Hepatocyte (in vitro differentiated cells): ENCODE data around the gene ALKBH1. TPM values are rescaled to one million over a fixed set of nuclear protein-coding genes. Genes with fewer than 3 reads are reported as not detected.

Source experiments
- DNase-seq: peaks from one replicate; pipeline ENCODE4 v3.0.0-alpha.2; 2016; ENCODE audit warnings: low spot score
- H2AFZ ChIP-seq: fragments of 200-600 bp; sonication (generic); 2 replicates; pipeline ENCODE4 v1.6.0; 2016; ENCODE audit warnings: antibody characterized with exemption, mild to moderate bottlenecking
- H3K27ac ChIP-seq: fragments of 200-600 bp; sonication (generic); 2 replicates; pipeline ENCODE4 v1.5.1; 2016; ENCODE audit warnings: mild to moderate bottlenecking
- H3K27me3 ChIP-seq: fragments of 200-600 bp; sonication (generic); 2 replicates; pipeline ENCODE4 v1.6.1; 2016
- H3K36me3 ChIP-seq: fragments of 200-600 bp; sonication (generic); replicated peaks from 2 replicates; pipeline ENCODE4 v1.5.1; 2016; ENCODE audit warnings: low read depth; ENCODE audit not compliant: insufficient read depth
- H3K4me1 ChIP-seq: fragments of 200-600 bp; sonication (generic); 2 replicates; pipeline ENCODE4 v1.5.1; 2016; ENCODE audit warnings: mild to moderate bottlenecking, moderate library complexity; ENCODE audit not compliant: insufficient read depth
- H3K4me2 ChIP-seq: fragments of 200-600 bp; sonication (generic); 2 replicates; pipeline ENCODE4 v1.6.0; 2016
- H3K4me3 ChIP-seq: fragments of 200-600 bp; sonication (generic); 2 replicates; pipeline ENCODE4 v1.5.1; 2016; ENCODE audit warnings: mild to moderate bottlenecking
- H3K79me2 ChIP-seq: fragments of 200-600 bp; sonication (generic); 2 replicates; pipeline ENCODE4 v1.6.0; 2017; ENCODE audit warnings: mild to moderate bottlenecking
- H3K9me2 ChIP-seq: fragments of 200-600 bp; sonication (generic); replicated peaks from 2 replicates; pipeline ENCODE4 v1.6.0; 2017; ENCODE audit warnings: mild to moderate bottlenecking; ENCODE audit not compliant: insufficient read depth
- H3K9me3 ChIP-seq: fragments of 200-600 bp; sonication (generic); 2 replicates; pipeline ENCODE4 v1.5.1; 2016; ENCODE audit warnings: low read depth, mild to moderate bottlenecking
- H4K20me1 ChIP-seq: fragments of 200-600 bp; sonication (generic); 2 replicates; pipeline ENCODE4 v1.6.0; 2016; ENCODE audit warnings: mild to moderate bottlenecking; ENCODE audit not compliant: insufficient read depth, poor library complexity, severe bottlenecking
- CTCF ChIP-seq: fragments of 200-600 bp; sonication (generic); IDR thresholded peaks from 2 replicates; pipeline ENCODE4 v1.5.1; 2016; ENCODE audit warnings: antibody characterized with exemption, mild to moderate bottlenecking; ENCODE audit not compliant: poor library complexity
- EZH2 ChIP-seq: fragments of 200-600 bp; sonication (generic); IDR thresholded peaks from 2 replicates; pipeline ENCODE4 v1.6.1; 2016; ENCODE audit warnings: antibody characterized with exemption, mild to moderate bottlenecking, borderline replicate concordance
- EZH2phosphoT487 ChIP-seq: fragments of 200-600 bp; sonication (generic); IDR thresholded peaks from one replicate; pipeline ENCODE4 v1.6.1; 2018; ENCODE audit warnings: antibody characterized with exemption, mild to moderate bottlenecking, low read depth, moderate library complexity; ENCODE audit not compliant: unreplicated experiment, severe bottlenecking
- WGBS: methylation state at CpG from one replicate; pipeline ENCODE4 v1.1.6; 2016; ENCODE audit warnings: low lambda C conversion rate; ENCODE audit errors: missing lambda C conversion rate; 5-methylcytosine and 5-hydroxymethylcytosine counted together
- polyA plus RNA-seq: library from polyadenylated mRNA; unstranded; fragments of >200 nt; fragmentation: Nextera tagmentation; extraction: Ambion mirVana; gene quantifications from 2 replicates; pipeline ENCODE4 v1.2.1, GENCODE V29; 2016
- total RNA-seq: library from RNA; depleted of rRNA; stranded (reverse); fragments of >200 nt; gene quantifications from 2 replicates; pipeline ENCODE4 v1.2.3, GENCODE V29; 2014

The ALKBH1 gene
- total and polyA plus RNA-seq, 2 experiments from 2014 or later = 9.0 to 13.6 TPM

- no peak overlapping the region for H3K4me3 ChIP-seq
- H3K9me3 ChIP-seq = no peaks in the 10 kb centered on the region
- H3K4me2 ChIP-seq = no peak overlapping the region
- no peak overlapping the region for H3K27ac ChIP-seq
- H2AFZ ChIP-seq = no peak overlapping the region
- TF ChIP-seq CTCF (no peak), EZH2phosphoT487 (no peak), EZH2 (no peak)
- H3K4me1 ChIP-seq = no peaks in the 10 kb centered on the region
- whole genome bisulfite sequencing = 94% methylated on average over 6 of the region's 6 CpGs
- no peak for DNase-seq
- no peaks in the 10 kb centered on the region for H4K20me1 ChIP-seq
- no peaks in the 10 kb centered on the region for H3K36me3 ChIP-seq
- peaks cover 29% of the 10 kb centered on the region for H3K79me2 ChIP-seq
- H3K9me2 ChIP-seq = no peaks in the 10 kb centered on the region
- H3K27me3 ChIP-seq = no peaks in the 10 kb centered on the region
Observed at GRCh38 chr14:77714926-77715325, 7.1 kb upstream of the ALKBH1 start.

DNA sequence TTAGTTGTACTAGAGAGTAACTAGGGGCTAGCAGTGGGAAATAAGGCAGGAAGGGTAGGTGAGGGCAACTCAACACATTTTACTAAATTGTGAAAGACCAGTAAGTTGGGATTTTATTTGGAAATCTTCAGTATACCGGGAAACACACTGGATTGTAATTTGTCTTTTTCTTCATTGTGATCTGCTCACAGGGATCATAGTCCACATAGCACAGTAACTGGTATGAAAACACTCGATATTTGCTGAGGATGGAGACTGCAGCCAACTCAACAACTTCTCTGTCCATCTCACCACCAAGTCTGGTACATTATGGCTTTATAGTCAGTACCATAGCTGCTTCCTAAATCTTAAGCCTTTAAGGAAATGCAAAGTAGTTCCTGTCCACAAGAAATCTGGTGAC, 2.5 kb upstream of the ALKBH1 start:
- Histone ChIP-seq H3K27ac (no peak overlapping the region), H3K36me3 (no peaks in the 10 kb centered on the region), H3K4me3 (no peak overlapping the region), H3K79me2 (peaks cover 73% of the 10 kb centered on the region), H3K27me3 (no peaks in the 10 kb centered on the region), H3K9me2 (no peaks in the 10 kb centered on the region), H4K20me1 (peaks cover 17% of the 10 kb centered on the region), H3K4me1 (peaks cover 18% of the 10 kb centered on the region), H2AFZ (no peak overlapping the region), H3K4me2 (peak overlapping the region; percentile 95), H3K9me3 (no peaks in the 10 kb centered on the region)
- TF ChIP-seq CTCF = no peak
- TF ChIP-seq EZH2phosphoT487 = no peak
- TF ChIP-seq EZH2 = no peak
- 74% methylated on average over 2 of the region's 2 CpGs for WGBS
- DNase-seq = no peak

DNA sequence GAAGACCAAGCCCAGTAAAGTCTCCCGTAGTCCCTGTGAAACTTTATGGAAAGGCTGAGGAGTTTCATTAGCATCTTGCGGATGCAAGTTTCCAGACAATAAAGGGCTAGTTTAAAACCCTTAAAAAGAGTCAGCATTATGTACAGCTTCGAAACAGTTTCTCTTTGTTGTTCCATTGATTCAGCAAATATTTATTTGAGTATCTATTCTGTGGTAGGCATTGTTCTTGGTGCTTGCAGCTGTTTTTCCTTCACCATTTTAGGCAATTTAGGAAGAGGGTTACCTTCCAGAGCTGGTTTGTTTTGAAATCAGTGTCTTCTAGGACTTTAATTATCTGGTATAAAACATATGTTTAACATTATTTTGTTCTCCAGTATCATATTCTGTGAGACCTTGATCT, 1.6 kb upstream of the ALKBH1 start:
- no peak overlapping the region for H3K27ac ChIP-seq
- H3K9me3 ChIP-seq = no peaks in the 10 kb centered on the region
- no peak overlapping the region for H2AFZ ChIP-seq
- H3K4me2 ChIP-seq = peak overlapping the region; percentile 95
- peaks cover 18% of the 10 kb centered on the region for H3K4me1 ChIP-seq
- no peak for TF ChIP-seq CTCF
- no peak for TF ChIP-seq EZH2
- no peak for TF ChIP-seq EZH2phosphoT487
- DNase-seq = no peak
- no peaks in the 10 kb centered on the region for H3K36me3 ChIP-seq
- H3K9me2 ChIP-seq = no peaks in the 10 kb centered on the region
- peaks cover 81% of the 10 kb centered on the region for H3K79me2 ChIP-seq
- H4K20me1 ChIP-seq = peaks cover 17% of the 10 kb centered on the region
- no peaks in the 10 kb centered on the region for H3K27me3 ChIP-seq
- 49% methylated on average over 3 of the region's 3 CpGs for WGBS
- peak overlapping the region; percentile 97 for H3K4me3 ChIP-seq

GRCh38 chr14:77708749-77709148, 926 bp upstream of the ALKBH1 start:
- TF ChIP-seq EZH2 = no peak
- no peak for TF ChIP-seq EZH2phosphoT487
- TF ChIP-seq CTCF = no peak

More at GRCh38 chr14:77708749-77709148, 926 bp upstream of the ALKBH1 start:
- DNase-seq = no peak
- Histone ChIP-seq H3K4me2 (peak overlapping the region; percentile 95), H3K27me3 (no peaks in the 10 kb centered on the region), H3K36me3 (no peaks in the 10 kb centered on the region), H4K20me1 (peaks cover 17% of the 10 kb centered on the region), H3K79me2 (peaks cover 82% of the 10 kb centered on the region), H2AFZ (peak overlapping the region; percentile 95), H3K4me1 (peaks cover 18% of the 10 kb centered on the region), H3K9me3 (no peaks in the 10 kb centered on the region), H3K9me2 (no peaks in the 10 kb centered on the region), H3K4me3 (peak overlapping the region; percentile 97), H3K27ac (peak overlapping the region; percentile 70)
- 13% methylated on average over 7 of the region's 7 CpGs for WGBS
